ENCODE measurements around the gene IZUMO3.

The IZUMO3 gene

DNA sequence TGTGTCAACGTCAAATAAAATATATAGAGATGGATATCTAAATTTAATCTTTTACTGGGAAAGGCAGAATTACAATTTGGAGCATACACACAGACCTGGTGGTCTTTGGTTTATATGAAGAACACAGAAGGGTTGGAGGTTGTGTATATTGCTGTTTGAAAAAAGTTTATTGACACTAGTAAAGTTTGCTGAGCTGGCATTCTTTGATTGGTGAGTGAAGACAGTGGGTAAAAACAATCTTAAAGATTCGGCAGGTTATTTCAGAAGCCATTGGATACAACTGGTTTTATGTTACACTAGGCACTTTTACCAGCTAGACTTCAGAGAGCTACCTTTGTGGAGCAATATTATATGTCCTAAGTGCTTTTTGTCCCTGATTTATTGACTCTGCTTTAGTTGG lies 27.2 kb downstream of the IZUMO3 start:
- Histone ChIP-seq H3K27ac (ENCODE audit: low read depth, low read length) (no peak overlapping the region), H3K4me2 (ENCODE audit: low read depth, low read length, poor library complexity, severe bottlenecking) (no peak overlapping the region), H3K79me2 (ENCODE audit: insufficient read depth, low read length) (no peaks in the 10 kb centered on the region), H3K9me3 (ENCODE audit: insufficient read depth, low read length) (no peaks in the 10 kb centered on the region), H3F3A (ENCODE audit: insufficient read depth) (no peaks in the 10 kb centered on the region), H3K27me3 (ENCODE audit: low read length) (no peaks in the 10 kb centered on the region), H3K36me3 (ENCODE audit: low read length) (no peaks in the 10 kb centered on the region), H2AFZ (ENCODE audit: low read depth, low read length, severe bottlenecking) (no peak overlapping the region), H3K4me3 (ENCODE audit: insufficient read depth, low read length, poor library complexity, severe bottlenecking) (no peak overlapping the region), H3K9me2 (replicated peaks; ENCODE audit: insufficient read depth, low read length) (no peaks in the 10 kb centered on the region), H3K9ac (ENCODE audit: low read length) (no peak overlapping the region), H4K20me1 (ENCODE audit: low read depth, low read length) (no peaks in the 10 kb centered on the region)
- TF ChIP-seq, protein P1, sequence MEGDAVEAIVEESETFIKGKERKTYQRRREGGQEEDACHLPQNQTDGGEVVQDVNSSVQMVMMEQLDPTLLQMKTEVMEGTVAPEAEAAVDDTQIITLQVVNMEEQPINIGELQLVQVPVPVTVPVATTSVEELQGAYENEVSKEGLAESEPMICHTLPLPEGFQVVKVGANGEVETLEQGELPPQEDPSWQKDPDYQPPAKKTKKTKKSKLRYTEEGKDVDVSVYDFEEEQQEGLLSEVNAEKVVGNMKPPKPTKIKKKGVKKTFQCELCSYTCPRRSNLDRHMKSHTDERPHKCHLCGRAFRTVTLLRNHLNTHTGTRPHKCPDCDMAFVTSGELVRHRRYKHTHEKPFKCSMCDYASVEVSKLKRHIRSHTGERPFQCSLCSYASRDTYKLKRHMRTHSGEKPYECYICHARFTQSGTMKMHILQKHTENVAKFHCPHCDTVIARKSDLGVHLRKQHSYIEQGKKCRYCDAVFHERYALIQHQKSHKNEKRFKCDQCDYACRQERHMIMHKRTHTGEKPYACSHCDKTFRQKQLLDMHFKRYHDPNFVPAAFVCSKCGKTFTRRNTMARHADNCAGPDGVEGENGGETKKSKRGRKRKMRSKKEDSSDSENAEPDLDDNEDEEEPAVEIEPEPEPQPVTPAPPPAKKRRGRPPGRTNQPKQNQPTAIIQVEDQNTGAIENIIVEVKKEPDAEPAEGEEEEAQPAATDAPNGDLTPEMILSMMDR (IDR thresholded peaks at IDR 0.05; ENCODE audit: insufficient read depth, low read length, poor library complexity, severe bottlenecking): no peak
- TF ChIP-seq EZH2phosphoT487 (conservative IDR thresholded peaks at IDR 0.05; ENCODE audit: low read length): no peak

DNA sequence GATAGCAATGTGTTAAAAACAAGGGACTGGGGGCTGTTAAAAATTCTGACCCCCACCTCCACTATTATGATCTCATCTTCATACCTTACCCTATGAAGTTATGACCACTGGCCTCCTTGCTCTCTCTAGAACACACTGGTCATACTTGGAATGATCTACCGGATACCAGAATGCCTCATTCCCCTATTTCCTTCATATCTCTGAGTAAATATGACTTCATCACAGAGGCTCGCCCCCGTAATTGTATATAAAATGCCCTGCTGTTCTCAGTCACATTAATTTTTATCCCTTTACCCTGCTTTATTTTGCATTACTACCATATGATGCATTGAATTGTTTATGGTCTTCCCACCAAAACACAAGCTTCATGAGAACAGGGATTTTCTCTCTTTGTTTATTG lies 29.2 kb downstream of the IZUMO3 start:
- TF ChIP-seq, protein P1 (IDR thresholded peaks at IDR 0.05; ENCODE audit: insufficient read depth, low read length, poor library complexity, severe bottlenecking): no peak
- TF ChIP-seq EZH2phosphoT487 (conservative IDR thresholded peaks at IDR 0.05; ENCODE audit: low read length): no peak
- Histone ChIP-seq H3K4me3 (ENCODE audit: insufficient read depth, low read length, poor library complexity, severe bottlenecking) (no peak overlapping the region), H3K27me3 (ENCODE audit: low read length) (no peaks in the 10 kb centered on the region), H3K27ac (ENCODE audit: low read depth, low read length) (no peak overlapping the region), H4K20me1 (ENCODE audit: low read depth, low read length) (no peaks in the 10 kb centered on the region), H3K9ac (ENCODE audit: low read length) (no peak overlapping the region), H3K79me2 (ENCODE audit: insufficient read depth, low read length) (no peaks in the 10 kb centered on the region), H3F3A (ENCODE audit: insufficient read depth) (no peaks in the 10 kb centered on the region), H3K9me2 (replicated peaks; ENCODE audit: insufficient read depth, low read length) (0 out of 2 replicates have a peak, but pooled peaks cover 3% of the 10 kb centered on the region), H3K9me3 (ENCODE audit: insufficient read depth, low read length) (no peaks in the 10 kb centered on the region), H3K4me2 (ENCODE audit: low read depth, low read length, poor library complexity, severe bottlenecking) (no peak overlapping the region), H3K36me3 (ENCODE audit: low read length) (no peaks in the 10 kb centered on the region), H2AFZ (ENCODE audit: low read depth, low read length, severe bottlenecking) (no peak overlapping the region)

DNA sequence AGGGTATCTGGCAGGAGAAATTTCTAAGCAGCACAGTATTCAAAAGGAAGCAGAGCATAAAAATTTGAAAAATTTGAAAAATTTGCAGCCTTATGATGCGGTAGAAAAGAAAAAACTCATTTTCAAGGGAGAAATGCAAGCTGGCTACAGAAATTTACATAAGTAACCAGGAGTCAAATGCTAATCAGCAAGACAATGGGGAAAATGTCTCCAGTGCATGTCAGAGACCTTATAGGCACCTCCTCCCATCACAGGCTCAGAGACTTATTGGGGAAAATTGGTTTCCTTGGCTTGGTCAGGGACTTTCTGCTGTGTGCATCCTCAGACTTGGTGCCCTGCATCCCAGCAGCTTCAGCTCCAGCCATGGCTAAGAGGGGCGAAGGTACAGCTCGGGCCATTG lies 35.8 kb downstream of the IZUMO3 start:
- H2AFZ ChIP-seq (ENCODE audit: low read depth, low read length, severe bottlenecking): no peak overlapping the region
- TF ChIP-seq, protein P1 (IDR thresholded peaks at IDR 0.05; ENCODE audit: insufficient read depth, low read length, poor library complexity, severe bottlenecking): no peak
- TF ChIP-seq EZH2phosphoT487 (conservative IDR thresholded peaks at IDR 0.05; ENCODE audit: low read length): no peak

More for the DNA sequence above, 35.8 kb downstream of the IZUMO3 start:
- Histone ChIP-seq H3K79me2 (ENCODE audit: insufficient read depth, low read length) (no peaks in the 10 kb centered on the region), H3K9ac (ENCODE audit: low read length) (no peak overlapping the region), H3K4me2 (ENCODE audit: low read depth, low read length, poor library complexity, severe bottlenecking) (no peak overlapping the region), H3K4me3 (ENCODE audit: insufficient read depth, low read length, poor library complexity, severe bottlenecking) (no peak overlapping the region), H3K9me2 (replicated peaks; ENCODE audit: insufficient read depth, low read length) (0 out of 2 replicates have a peak, but pooled peaks cover 6% of the 10 kb centered on the region), H3K9me3 (ENCODE audit: insufficient read depth, low read length) (peaks cover 7% of the 10 kb centered on the region; the same call in 1 of the 2 replicates), H3K27me3 (ENCODE audit: low read length) (no peaks in the 10 kb centered on the region), H3K36me3 (ENCODE audit: low read length) (no peaks in the 10 kb centered on the region), H4K20me1 (ENCODE audit: low read depth, low read length) (no peaks in the 10 kb centered on the region), H3F3A (ENCODE audit: insufficient read depth) (no peaks in the 10 kb centered on the region), H3K27ac (ENCODE audit: low read depth, low read length) (no peak overlapping the region)

Measured in SU-DHL-6 (cell line).